Islet precursor cell (in vitro differentiated cells): ENCODE results near the gene PIP5K1C.

ENCODE experiments used
- DNase-seq: peaks from one replicate; pipeline ENCODE4 v3.0.0-alpha.2; 2018

The PIP5K1C gene

GRCh38 chr19:3607303-3608078, 92.8 kb downstream of the PIP5K1C start:
- peak; percentile 78 for DNase-seq

GRCh38 chr19:3606690-3607289, 93.5 kb downstream of the PIP5K1C start, which contains the start of gene TBXA2R:
Gene TBXA2R (minus strand): TSS chr19:3606875. CDS start chr19:3600634, 6,241 bp downstream.
- peak; percentile 83 for DNase-seq

- no peak for DNase-seq
Measured at GRCh38 chr19:3606174-3606689, 94.0 kb downstream of the PIP5K1C start.

- no peak for DNase-seq
Measured at GRCh38 chr19:3605770-3606169, 94.5 kb downstream of the PIP5K1C start.

GRCh38 chr19:3605361-3605760, 94.9 kb downstream of the PIP5K1C start:
- DNase-seq, result no peak

- DNase-seq, result no peak
Measured at GRCh38 chr19:3604987-3605343, 95.3 kb downstream of the PIP5K1C start.

- DNase-seq, result no peak
Measured at GRCh38 chr19:3604227-3604986, 95.9 kb downstream of the PIP5K1C start.

GRCh38 chr19:3603121-3603811, 97.0 kb downstream of the PIP5K1C start:
- peak; percentile 71 for DNase-seq

- DNase-seq, result no peak
Measured at GRCh38 chr19:3601021-3601420, 99.2 kb downstream of the PIP5K1C start.

GRCh38 chr19:3599776-3600187, 100.5 kb downstream of the PIP5K1C start:
- DNase-seq, result no peak

GRCh38 chr19:3595521-3596061, 104.7 kb downstream of the PIP5K1C start:
- no peak for DNase-seq

- no peak for DNase-seq
Measured at GRCh38 chr19:3593156-3593555, 107.1 kb downstream of the PIP5K1C start.

GRCh38 chr19:3591876-3592613, 108.2 kb downstream of the PIP5K1C start:
- DNase-seq, result no peak

- no peak for DNase-seq
Measured at GRCh38 chr19:3590991-3591659, 109.1 kb downstream of the PIP5K1C start.

- DNase-seq, result no peak
Measured at GRCh38 chr19:3589949-3590348, 110.3 kb downstream of the PIP5K1C start.

GRCh38 chr19:3589439-3589838, 110.8 kb downstream of the PIP5K1C start:
- DNase-seq, result no peak

- DNase-seq, result no peak
Measured at GRCh38 chr19:3586707-3587346, 113.4 kb downstream of the PIP5K1C start.

- DNase-seq, result no peak
Measured at GRCh38 chr19:3586127-3586626, 114.1 kb downstream of the PIP5K1C start.

GRCh38 chr19:3585301-3586126, 114.8 kb downstream of the PIP5K1C start, which contains the start of gene GIPC3:
Gene GIPC3 (plus strand): TSS chr19:3585478. CDS start chr19:3585598, 120 bp downstream.
- DNase-seq, result no peak
